GM19468 (cell line): ENCODE data around the gene JAK3.
"Not testable (repeated sequence)": the region's sequence is repeated elsewhere in the genome, so short reads cannot be mapped to it uniquely, and the experiment has no call there.

Source experiments
- ATAC-seq: cut with Tn5 transposase; IDR thresholded peaks from one replicate; pipeline ENCODE4 v1.9.1; 2021; ENCODE audit warnings: mild to moderate bottlenecking, moderate library complexity, moderate number of reproducible peaks; ENCODE audit not compliant: unreplicated experiment; ENCODE audit errors: extremely low read depth

Gene JAK3

GRCh38 chr19:17811103-17811502 lies 36.7 kb downstream of the JAK3 start:
- ATAC-seq: no peak

DNA sequence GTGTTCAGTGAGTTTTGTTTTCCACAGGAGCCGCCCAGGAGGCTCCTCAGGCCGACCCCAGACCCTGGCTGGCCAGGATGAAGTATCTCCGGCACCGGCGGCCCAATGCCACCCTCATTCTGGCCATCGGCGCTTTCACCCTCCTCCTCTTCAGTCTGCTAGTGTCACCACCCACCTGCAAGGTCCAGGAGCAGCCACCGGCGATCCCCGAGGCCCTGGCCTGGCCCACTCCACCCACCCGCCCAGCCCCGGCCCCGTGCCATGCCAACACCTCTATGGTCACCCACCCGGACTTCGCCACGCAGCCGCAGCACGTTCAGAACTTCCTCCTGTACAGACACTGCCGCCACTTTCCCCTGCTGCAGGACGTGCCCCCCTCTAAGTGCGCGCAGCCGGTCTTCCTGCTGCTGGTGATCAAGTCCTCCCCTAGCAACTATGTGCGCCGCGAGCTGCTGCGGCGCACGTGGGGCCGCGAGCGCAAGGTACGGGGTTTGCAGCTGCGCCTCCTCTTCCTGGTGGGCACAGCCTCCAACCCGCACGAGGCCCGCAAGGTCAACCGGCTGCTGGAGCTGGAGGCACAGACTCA lies 40.0 kb downstream of the JAK3 start:
- no peak for ATAC-seq

GRCh38 chr19:17806945-17807344 lies 40.8 kb downstream of the JAK3 start:
- no peak for ATAC-seq

DNA sequence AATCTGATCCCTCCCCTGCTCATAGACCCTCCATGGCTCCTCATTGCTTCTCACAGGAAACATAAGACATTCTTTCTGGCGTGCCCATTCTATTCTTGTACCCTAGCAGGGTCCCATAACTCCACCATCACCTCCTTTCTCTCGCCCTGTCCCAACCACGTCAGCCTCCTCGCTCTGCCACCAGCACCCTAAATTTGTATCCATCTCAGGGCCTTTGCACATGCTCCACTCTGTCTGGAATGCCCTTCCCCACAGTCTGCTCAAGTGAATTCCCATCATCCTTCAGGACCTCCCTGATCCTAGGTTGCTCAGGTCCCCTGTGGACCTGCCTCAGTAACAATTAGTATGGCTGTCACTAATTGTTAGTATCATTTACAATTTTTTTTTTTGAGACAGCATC lies 42.4 kb downstream of the JAK3 start:
- ATAC-seq: no peak

DNA sequence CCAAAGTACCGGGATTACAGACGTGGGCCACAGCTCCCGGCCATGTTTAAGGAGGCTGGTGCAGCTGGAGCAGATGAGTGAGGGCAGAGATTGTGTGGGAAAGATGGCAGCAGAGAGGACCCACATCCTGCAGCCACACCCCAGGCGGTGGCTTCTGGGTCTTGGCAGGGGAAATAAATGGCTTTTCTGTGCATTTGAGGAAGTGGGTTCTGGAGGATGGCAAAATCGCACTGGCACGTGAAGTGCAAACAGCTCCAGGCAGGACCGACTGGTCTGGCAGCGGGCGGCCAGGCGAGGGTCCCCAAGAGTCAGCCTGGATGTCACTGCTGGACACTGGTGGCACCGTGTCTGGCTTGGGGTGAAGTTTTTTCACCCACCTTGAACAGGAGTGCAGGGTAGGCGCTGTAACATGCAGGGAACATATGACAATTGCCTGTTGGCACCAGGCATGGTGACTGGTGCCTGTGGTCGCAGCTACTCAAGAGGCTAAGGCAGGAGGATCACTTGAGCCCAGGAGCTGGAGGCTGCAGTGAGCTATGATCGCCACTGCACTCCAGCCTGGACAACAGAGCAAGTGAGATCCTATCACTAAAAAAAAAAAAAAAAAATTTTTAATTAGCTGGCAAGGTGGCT lies 44.4 kb downstream of the JAK3 start:
- ATAC-seq: no peak

GRCh38 chr19:17802137-17802858 lies 45.5 kb downstream of the JAK3 start:
- ATAC-seq: no peak

GRCh38 chr19:17798599-17798998 lies 49.2 kb downstream of the JAK3 start:
- not testable (repeated sequence) for ATAC-seq

DNA sequence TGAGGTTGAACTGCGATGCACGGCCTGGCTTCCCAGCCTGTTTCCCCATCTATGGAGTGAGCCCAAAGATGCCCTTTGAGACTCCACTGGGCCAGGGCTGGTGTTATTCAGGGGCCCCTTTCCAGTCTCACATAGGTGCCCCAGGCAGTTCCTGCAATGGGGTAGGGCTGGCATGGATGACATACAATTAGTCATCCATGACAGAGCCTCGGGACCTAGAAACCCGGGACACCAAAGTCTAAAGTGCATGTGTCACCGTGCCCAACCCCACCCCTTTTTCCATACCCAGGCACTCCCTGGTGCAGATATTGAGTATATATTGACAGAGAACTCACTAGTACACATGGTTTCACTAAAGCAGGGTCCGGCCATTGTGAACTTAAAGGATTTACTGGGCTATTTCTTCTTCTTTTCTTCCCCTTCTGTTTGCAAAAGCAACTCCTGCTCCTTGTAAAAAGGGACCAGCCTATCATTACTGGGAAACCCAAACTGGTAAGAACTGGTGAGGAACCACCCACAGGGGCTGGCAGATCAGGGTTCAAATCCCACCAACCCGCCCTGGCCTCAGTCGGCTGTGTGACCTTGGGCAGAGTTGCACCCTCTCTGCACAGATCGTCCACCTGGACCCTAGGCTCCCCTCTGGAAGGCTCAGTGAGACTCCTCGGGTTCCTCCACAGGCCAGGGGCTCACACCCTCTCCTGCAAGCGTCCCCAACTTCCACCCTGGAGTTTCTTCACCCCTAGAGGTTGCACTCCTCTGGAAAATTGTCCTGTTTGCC lies 50.2 kb downstream of the JAK3 start:
- ATAC-seq: no peak

- ATAC-seq: no peak
Observed at GRCh38 chr19:17796838-17797423, 50.9 kb downstream of the JAK3 start.

DNA sequence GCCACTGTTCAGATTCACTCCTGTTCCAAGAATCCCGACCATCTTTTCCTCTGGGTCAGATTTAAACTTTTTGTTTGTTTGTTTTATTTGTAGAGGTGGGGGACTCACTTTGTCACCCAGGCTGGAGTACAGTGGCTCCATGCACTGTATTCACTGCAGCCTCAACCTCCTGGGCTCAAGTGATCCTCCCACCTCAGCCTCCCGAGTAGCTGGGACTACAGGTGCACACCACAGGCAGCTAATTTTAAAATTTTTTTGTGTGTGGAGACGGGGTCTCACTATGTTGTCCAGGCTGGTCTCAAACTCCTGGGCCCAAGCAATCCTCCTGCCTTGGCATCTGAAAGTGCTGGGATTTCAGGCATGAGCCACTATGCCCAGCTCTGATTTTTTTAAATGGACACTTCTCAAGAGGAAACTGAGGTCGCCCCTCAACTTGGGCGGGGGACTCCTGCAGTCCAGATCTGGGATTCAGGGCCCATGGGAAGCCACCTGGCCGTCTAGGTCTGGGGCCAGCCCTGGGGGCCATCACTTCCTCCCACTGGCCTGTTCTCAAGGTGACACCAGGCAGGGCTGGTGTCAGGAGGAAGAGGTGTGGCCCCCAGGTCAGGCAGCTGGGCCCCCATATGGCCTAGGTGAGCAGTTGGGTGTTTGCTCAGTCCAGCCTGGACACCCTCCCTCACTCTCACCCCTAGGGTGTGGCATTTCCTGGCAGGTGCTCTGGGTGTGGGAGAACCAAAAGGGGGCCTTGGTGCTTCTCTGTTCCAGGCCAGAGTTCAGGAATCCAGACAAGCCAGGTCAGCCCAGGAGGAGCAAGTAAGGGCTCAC lies 51.6 kb downstream of the JAK3 start:
- ATAC-seq: no peak

DNA sequence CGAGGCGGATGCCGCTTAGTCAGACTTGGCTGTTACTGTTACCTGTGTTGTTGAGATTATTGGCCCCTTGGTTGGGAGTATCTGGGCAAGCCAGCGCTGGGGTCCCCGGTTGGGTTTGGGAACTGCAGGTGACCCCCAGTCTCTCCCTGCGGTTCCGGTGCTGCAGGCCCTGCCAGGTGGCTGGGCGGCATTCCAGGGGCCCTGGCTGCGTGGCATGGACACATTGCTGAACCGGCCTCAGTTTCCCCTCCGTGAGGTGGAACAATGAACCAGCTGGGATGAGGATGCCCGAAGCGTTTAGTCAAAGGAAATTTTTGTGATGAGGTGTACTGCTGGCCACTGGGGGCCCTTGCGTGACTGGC lies 52.3 kb downstream of the JAK3 start:
- no peak for ATAC-seq

DNA sequence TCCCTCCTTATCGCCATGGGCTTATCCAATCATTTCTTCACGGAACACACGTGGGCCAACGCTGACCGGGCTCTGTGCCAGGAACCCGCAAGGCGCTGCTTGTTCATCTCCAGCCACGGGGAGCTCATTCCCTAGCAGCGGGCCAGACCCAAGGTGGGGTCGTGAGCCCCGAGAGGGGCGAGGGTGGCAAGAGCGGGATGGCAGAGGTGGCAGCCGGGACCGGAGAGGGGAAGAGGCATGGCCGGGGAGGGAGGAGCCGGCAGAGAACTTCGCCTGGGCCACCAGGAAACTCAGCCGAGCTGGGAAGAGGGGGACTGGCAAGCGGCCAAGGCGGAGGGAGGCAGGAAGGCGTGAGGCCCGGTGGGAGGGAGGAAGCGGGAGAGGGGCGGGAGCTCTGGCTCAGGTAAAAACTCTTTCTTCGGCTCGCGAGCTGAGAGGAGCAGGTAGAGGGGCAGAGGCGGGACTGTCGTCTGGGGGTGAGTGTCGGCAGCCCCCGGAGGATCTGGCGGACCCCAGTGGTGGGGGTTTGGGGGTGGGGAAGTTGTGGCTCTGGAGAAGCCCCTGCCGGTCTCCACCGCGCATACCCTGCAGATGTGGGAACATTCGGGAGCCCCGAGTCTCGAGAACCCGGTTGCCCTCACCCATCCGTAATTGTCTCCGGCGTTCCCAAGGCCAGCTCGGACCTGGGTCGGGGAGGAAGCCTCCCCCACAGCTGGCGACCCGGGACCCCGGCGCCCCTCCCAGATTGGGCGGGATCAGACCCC lies 52.9 kb downstream of the JAK3 start, which contains the start of gene B3GNT3:
Gene B3GNT3 (plus strand): TSS at position 408 of the 764 bp plus-strand sequence. CDS start 12,670 bp downstream, outside the sequence.
- ATAC-seq: no peak

GRCh38 chr19:17794412-17794730 lies 53.4 kb downstream of the JAK3 start:
- ATAC-seq: no peak

- ATAC-seq: no peak
Observed at GRCh38 chr19:17790059-17790780, 57.6 kb downstream of the JAK3 start.

GRCh38 chr19:17788632-17789031 lies 59.1 kb downstream of the JAK3 start:
- no peak for ATAC-seq

DNA sequence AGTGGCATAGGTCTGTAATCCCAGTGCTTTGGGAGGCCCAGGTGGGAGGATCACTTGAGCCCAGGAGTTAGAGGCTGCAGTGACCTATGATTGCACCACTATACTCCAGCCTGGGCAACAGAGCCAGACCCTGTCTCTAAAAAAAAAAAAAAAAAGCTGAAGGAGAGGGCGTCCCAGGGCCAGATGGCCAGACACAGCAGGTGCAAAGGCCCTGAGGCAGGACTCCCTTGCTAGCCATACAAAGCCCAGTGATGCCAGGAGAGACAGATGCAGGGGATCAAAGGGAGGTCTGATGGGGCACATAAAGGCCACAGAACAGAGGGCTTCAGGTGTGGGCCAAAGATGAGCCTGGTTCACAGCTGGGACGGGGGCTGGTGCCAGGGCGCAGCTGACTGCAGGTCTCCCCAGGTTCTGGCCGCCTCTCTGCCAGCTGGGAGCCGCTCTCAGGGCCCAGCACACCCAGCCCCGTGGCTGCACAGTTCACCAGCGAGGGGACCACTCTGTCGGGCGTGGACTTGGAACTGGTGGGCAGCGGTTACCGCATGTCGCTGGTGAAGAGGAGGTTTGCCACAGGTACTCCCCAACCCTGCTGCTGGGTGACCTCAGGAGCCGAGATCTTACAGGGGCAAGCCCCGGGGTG lies 60.4 kb downstream of the JAK3 start:
- no peak for ATAC-seq

GRCh38 chr19:17784201-17785008 lies 63.4 kb downstream of the JAK3 start:
- no peak for ATAC-seq
